A172 (cell line): ENCODE measurements around the gene COX15. TPM values are rescaled to one million over a fixed set of nuclear protein-coding genes. Genes with fewer than 3 reads are reported as not detected.

ENCODE experiments used
- total RNA-seq: library from RNA; depleted of rRNA; stranded (reverse); fragments of >200 nt; shearing (Covaris generic); gene quantifications from 2 replicates; pipeline ENCODE4 v1.2.3, GENCODE V29; 2014; rRNA removed

The COX15 gene
- total RNA-seq, 1 experiment from 2014 or later: 46.8 TPM

Other genes starting within 250 kb of the COX15 start
- gene NKX2-3, start 199.2 kb downstream of the COX15 start, total RNA-seq: 0.19 and 1.2 TPM in 2 replicates
- 17.4 and 18.2 TPM in 2 replicates for gene SLC25A28, start 111.7 kb downstream of the COX15 start, total RNA-seq
- gene ENTPD7, start 72.6 kb downstream of the COX15 start, total RNA-seq: 23.7 and 30.8 TPM in 2 replicates
- 39.2 and 39.4 TPM in 2 replicates for gene CUTC, start 107 bp upstream of the COX15 start, total RNA-seq
- gene ABCC2, start 50.5 kb upstream of the COX15 start, total RNA-seq: 0.69 and 1.8 TPM in 2 replicates